AG09309 (cell line): ENCODE results near the gene NIBAN1.
"Not testable (repeated sequence)": the region's sequence is repeated elsewhere in the genome, so short reads cannot be mapped to it uniquely, and the experiment has no call there.

Experiments used
- DNase-seq: peaks from one replicate; pipeline ENCODE4 v3.0.0-alpha.2; 2010; ENCODE audit warnings: low read depth
- H3K4me3 ChIP-seq: 2 replicates; pipeline ENCODE4 v1.5.1; 2011; ENCODE audit warnings: mild to moderate bottlenecking, low read depth, low read length, moderate library complexity; ENCODE audit not compliant: control insufficient read depth
- CTCF ChIP-seq: IDR thresholded peaks from 2 replicates; pipeline ENCODE4 v1.5.1; 2011; ENCODE audit warnings: mild to moderate bottlenecking, low read depth, low read length, inconsistent platforms; ENCODE audit not compliant: insufficient read depth, control insufficient read depth; ENCODE audit errors: missing control alignments

The NIBAN1 gene

DNA sequence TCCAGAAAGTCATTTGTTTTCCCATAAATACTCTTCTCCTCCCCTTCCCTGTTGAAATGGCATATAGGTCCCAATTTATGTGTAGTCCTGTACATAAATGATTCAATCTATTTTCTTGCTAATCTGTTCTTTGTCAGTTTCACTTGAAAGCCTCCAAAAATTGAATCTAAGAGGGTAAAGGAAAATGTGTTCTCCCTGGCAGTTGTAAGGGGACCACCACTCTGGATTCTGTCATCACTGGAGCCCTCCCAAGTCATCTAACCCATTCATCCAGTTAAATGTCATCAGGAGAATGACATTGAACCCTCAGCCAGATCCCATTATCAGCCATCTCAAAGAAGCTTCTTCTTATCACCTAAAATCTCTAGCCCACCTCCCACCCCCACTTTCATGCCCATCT, 36.1 kb upstream of the NIBAN1 start:
- TF ChIP-seq CTCF = no peak
- no peak for DNase-seq
- H3K4me3 ChIP-seq = no peak overlapping the region

- DNase-seq = no peak
- TF ChIP-seq CTCF = no peak
- H3K4me3 ChIP-seq = no peak overlapping the region
Observed at GRCh38 chr1:185008838-185009237, 34.5 kb upstream of the NIBAN1 start.

DNA sequence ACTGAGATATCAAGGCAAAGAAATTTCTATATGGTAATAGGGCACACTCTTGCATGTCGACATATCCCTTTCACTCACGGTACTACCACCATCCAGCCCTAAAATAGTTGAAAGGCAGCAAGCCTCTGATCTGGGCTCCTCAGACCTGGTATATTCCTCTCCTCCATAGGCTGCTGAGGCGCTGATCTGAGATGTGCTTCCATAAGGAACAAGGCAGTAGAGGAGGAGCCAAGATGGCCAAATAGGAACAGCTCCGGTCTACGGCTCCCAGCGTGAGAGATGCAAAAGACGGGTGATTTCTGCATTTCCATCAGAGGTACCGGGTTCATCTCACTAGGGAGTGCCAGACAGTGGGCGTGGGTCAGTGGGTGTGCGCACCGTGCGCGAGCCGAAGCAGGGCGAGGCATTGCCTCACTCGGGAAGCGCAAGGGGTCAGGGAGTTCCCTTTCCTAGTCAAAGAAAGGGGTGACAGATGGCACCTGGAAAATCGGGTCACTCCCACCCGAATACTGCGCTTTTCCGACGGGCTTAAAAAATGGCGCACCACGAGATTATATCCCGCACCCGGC, 27.1 kb upstream of the NIBAN1 start:
- DNase-seq, H3K4me3 ChIP-seq: not testable (repeated sequence)

- not testable (repeated sequence) for H3K4me3 ChIP-seq, DNase-seq
Observed at GRCh38 chr1:184999974-185000373, 25.7 kb upstream of the NIBAN1 start.

GRCh38 chr1:184994301-184994700, 20.0 kb upstream of the NIBAN1 start:
- TF ChIP-seq CTCF = no peak
- H3K4me3 ChIP-seq = no peak overlapping the region
- DNase-seq = no peak

GRCh38 chr1:184992271-184992670, 18.0 kb upstream of the NIBAN1 start:
- DNase-seq = no peak
- H3K4me3 ChIP-seq = no peak overlapping the region
- no peak for TF ChIP-seq CTCF

GRCh38 chr1:184990204-184990603, 15.9 kb upstream of the NIBAN1 start:
- H3K4me3 ChIP-seq = no peak overlapping the region
- no peak for DNase-seq
- no peak for TF ChIP-seq CTCF

- TF ChIP-seq CTCF = no peak
- DNase-seq = no peak
- H3K4me3 ChIP-seq = no peak overlapping the region
Observed at GRCh38 chr1:184988506-184988905, 14.2 kb upstream of the NIBAN1 start.
